Natural killer cell (primary cell): ENCODE data around the gene CCL13. TPM values are rescaled to one million over a fixed set of nuclear protein-coding genes. Genes with fewer than 3 reads are reported as not detected.

Experiments
- ATAC-seq, 3 donors: fragments of 150-1000 bp in 2 of 3; fragments of 200-7000 bp in 1 of 3; cut with Tn5 transposase; 1 replicate in 1 of 3; 2 replicates in 2 of 3; pipeline ENCODE4 v1.10.0; 2021; ENCODE audit warnings: mild to moderate bottlenecking in 2 of 3, moderate library complexity in 2 of 3
- DNase-seq, 2 donors: peaks; one replicate each; pipeline versions ENCODE4 v3.0.0 to v3.0.0-alpha.2; 2013 to 2021; ENCODE audit warnings: mixed read lengths in 1 of 2
- H3K27ac ChIP-seq: one replicate; pipeline ENCODE4 v1.5.1; 2013; ENCODE audit warnings: mild to moderate bottlenecking, low read length
- H3K27me3 ChIP-seq: one replicate; pipeline ENCODE4 v1.6.1; 2013; ENCODE audit warnings: low read length; ENCODE audit not compliant: control insufficient read depth, insufficient read depth
- H3K36me3 ChIP-seq: one replicate; pipeline ENCODE4 v1.6.1; 2013; ENCODE audit warnings: low read length; ENCODE audit not compliant: control insufficient read depth, insufficient read depth
- H3K4me1 ChIP-seq: one replicate; pipeline ENCODE4 v1.6.1; 2013; ENCODE audit warnings: low read length; ENCODE audit not compliant: control insufficient read depth, insufficient read depth
- H3K4me3 ChIP-seq: one replicate; pipeline ENCODE4 v1.5.1; 2013; ENCODE audit warnings: low read length
- H3K9me3 ChIP-seq: one replicate; pipeline ENCODE4 v1.6.1; 2013; ENCODE audit warnings: low read length; ENCODE audit not compliant: control insufficient read depth, insufficient read depth
- H3K27ac Mint-ChIP-seq, 2 donors: one replicate each; pipeline ENCODE4 v1.8.0; 2022; ENCODE audit warnings: mild to moderate bottlenecking in 2 of 2, mixed read lengths in 2 of 2, moderate library complexity in 1 of 2
- H3K27me3 Mint-ChIP-seq, 2 donors: one replicate each; pipeline ENCODE4 v1.8.0; 2022; ENCODE audit warnings: low read depth in 2 of 2, mixed read lengths in 2 of 2
- H3K36me3 Mint-ChIP-seq: one replicate; pipeline ENCODE4 v1.8.0; 2022; ENCODE audit warnings: mixed read lengths
- H3K4me1 Mint-ChIP-seq, 2 donors: one replicate each; pipeline ENCODE4 v1.8.0; 2022; ENCODE audit warnings: mixed read lengths in 2 of 2
- H3K4me3 Mint-ChIP-seq: one replicate; pipeline ENCODE4 v1.8.0; 2022; ENCODE audit warnings: mild to moderate bottlenecking, moderate library complexity, mixed read lengths
- H3K9me3 Mint-ChIP-seq, 2 donors: one replicate each; pipeline ENCODE4 v1.8.0; 2022; ENCODE audit warnings: mixed read lengths in 2 of 2
- WGBS: methylation state at CpG from one replicate; pipeline ENCODE4 v1.1.7; 2013; ENCODE audit warnings: missing lambda C conversion rate; ENCODE audit not compliant: insufficient coverage; 5-methylcytosine and 5-hydroxymethylcytosine counted together
- intact Hi-C: fragments of 100-400 bp; cut with micrococcal nuclease; formaldehyde crosslinking; loops from one replicate; pipeline ENCODE4 v1.14.2; 2022
- total RNA-seq, 4 donors: library from RNA; stranded (reverse); fragments of 120-200 nt in 1 of 4; gene quantifications; one replicate each; pipeline versions ENCODE4 v1.2.3 to v1.2.4, GENCODE V29; 2013 to 2022
- TF ChIP-seq, protein P1 (sequence below): fragments of 200-600 bp; IDR thresholded peaks from one replicate; pipeline ENCODE4 v1.8.0; 2022; ENCODE audit warnings: antibody characterized with exemption

The CCL13 gene
- total RNA-seq, 3 donors from 2014 or later (not counting 1 experiment from before 2014, with no cell fraction given), result not detected

- no peak overlapping the region for H3K4me3 Mint-ChIP-seq
- H3K27ac ChIP-seq, result no peak overlapping the region
- peaks cover 10% of the 10 kb centered on the region for H3K4me1 ChIP-seq
- WGBS, result 77% methylated on average over 2 of the region's 3 CpGs
- no peak overlapping the region for H3K4me3 ChIP-seq
- peaks cover 0 to 6% of the 10 kb centered on the region in 2 donors for H3K4me1 Mint-ChIP-seq
- H3K9me3 Mint-ChIP-seq, result no peaks in the 10 kb centered on the region
- no peaks in the 10 kb centered on the region for H3K9me3 ChIP-seq
- TF ChIP-seq, protein P1, sequence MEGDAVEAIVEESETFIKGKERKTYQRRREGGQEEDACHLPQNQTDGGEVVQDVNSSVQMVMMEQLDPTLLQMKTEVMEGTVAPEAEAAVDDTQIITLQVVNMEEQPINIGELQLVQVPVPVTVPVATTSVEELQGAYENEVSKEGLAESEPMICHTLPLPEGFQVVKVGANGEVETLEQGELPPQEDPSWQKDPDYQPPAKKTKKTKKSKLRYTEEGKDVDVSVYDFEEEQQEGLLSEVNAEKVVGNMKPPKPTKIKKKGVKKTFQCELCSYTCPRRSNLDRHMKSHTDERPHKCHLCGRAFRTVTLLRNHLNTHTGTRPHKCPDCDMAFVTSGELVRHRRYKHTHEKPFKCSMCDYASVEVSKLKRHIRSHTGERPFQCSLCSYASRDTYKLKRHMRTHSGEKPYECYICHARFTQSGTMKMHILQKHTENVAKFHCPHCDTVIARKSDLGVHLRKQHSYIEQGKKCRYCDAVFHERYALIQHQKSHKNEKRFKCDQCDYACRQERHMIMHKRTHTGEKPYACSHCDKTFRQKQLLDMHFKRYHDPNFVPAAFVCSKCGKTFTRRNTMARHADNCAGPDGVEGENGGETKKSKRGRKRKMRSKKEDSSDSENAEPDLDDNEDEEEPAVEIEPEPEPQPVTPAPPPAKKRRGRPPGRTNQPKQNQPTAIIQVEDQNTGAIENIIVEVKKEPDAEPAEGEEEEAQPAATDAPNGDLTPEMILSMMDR, result no peak
- DNase-seq (no peak), ATAC-seq (no peak)
- intact Hi-C loops, result no loop called here
- no peaks in the 10 kb centered on the region for H3K36me3 Mint-ChIP-seq
- no peak overlapping the region for H3K27ac Mint-ChIP-seq
- H3K27me3 Mint-ChIP-seq, result peaks cover 0 to 13% of the 10 kb centered on the region in 2 donors
- no peaks in the 10 kb centered on the region for H3K36me3 ChIP-seq
- H3K27me3 ChIP-seq, result no peaks in the 10 kb centered on the region
Measured at GRCh38 chr17:34393401-34393800, 37.1 kb downstream of the CCL13 start.

DNA sequence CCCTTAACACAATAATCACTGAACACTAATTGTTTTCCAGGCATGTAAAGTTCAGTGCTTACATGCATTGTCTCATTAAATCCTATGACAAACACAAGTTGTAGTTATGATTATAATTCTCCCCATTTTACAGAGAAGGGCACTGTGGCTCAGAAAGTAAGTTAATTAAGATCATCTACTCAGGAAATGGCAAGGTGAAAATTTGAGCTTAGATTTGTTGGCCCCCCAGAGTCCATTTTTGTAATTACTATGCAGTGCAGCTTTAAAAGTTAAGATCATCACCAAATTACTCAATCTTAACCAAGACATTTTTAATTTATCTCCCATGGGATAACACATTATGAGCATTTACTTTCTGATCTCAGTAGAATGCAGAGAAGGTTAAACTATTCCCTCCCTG lies 41.0 kb downstream of the CCL13 start:
- peaks cover 0 to 13% of the 10 kb centered on the region in 2 donors for H3K27me3 Mint-ChIP-seq
- no peak for DNase-seq
- TF ChIP-seq, protein P1, result no peak

GRCh38 chr17:34398990-34399389 lies 42.7 kb downstream of the CCL13 start:
- no peaks in the 10 kb centered on the region for H3K36me3 Mint-ChIP-seq
- H3K9me3 Mint-ChIP-seq, result no peaks in the 10 kb centered on the region
- H3K27ac Mint-ChIP-seq, result no peak overlapping the region
- no peak for DNase-seq
- 1% methylated on average over 2 of the region's 2 CpGs for WGBS
- H3K9me3 ChIP-seq, result no peaks in the 10 kb centered on the region
- no peak overlapping the region for H3K4me3 ChIP-seq
- intact Hi-C loops, result no loop called here
- no peak overlapping the region for H3K4me3 Mint-ChIP-seq
- peaks cover 2% of the 10 kb centered on the region for H3K4me1 ChIP-seq
- no peaks in the 10 kb centered on the region for H3K4me1 Mint-ChIP-seq
- TF ChIP-seq, protein P1, result no peak
- H3K36me3 ChIP-seq, result no peaks in the 10 kb centered on the region
- no peak overlapping the region for H3K27ac ChIP-seq
- peak in 2 of 3 donors; percentile 37 to 50 for ATAC-seq
- H3K27me3 ChIP-seq, result no peaks in the 10 kb centered on the region
- peaks cover 0 to 13% of the 10 kb centered on the region in 2 donors for H3K27me3 Mint-ChIP-seq

More for the DNA sequence above, 41.0 kb downstream of the CCL13 start:
- Histone ChIP-seq H3K4me3 (no peak overlapping the region), H3K36me3 (no peaks in the 10 kb centered on the region), H3K9me3 (no peaks in the 10 kb centered on the region), H3K27ac (no peak overlapping the region), H3K4me1 (peaks cover 2% of the 10 kb centered on the region), H3K27me3 (no peaks in the 10 kb centered on the region)
- no peaks in the 10 kb centered on the region for H3K9me3 Mint-ChIP-seq
- no peak overlapping the region for H3K27ac Mint-ChIP-seq
- no peaks in the 10 kb centered on the region for H3K36me3 Mint-ChIP-seq
- intact Hi-C loops, result no loop called here
- H3K4me3 Mint-ChIP-seq, result no peak overlapping the region
- H3K4me1 Mint-ChIP-seq, result no peaks in the 10 kb centered on the region
- no peak for ATAC-seq

DNA sequence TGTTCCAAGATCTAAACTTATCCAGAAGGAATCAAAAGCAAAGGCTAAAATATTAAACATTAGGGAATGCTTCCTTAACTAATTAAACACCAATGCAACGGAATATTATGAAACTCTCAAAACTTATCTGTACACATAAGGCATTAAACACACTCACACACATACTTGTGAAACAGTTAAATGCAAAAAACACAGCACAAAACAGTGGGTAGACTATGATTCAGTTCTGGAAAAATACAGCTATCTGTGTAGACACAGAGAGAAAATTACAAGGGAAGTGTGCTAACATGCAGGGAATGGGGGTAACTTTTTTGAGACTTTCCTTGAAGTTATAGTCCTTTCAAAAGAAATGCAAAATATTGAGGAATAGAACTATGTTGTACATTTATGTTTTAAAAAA lies 43.4 kb downstream of the CCL13 start:
- Histone ChIP-seq H3K27me3 (no peaks in the 10 kb centered on the region), H3K36me3 (no peaks in the 10 kb centered on the region), H3K4me1 (peaks cover 2% of the 10 kb centered on the region), H3K9me3 (no peaks in the 10 kb centered on the region), H3K27ac (no peak overlapping the region), H3K4me3 (no peak overlapping the region)
- H3K27me3 Mint-ChIP-seq, result peaks cover 0 to 13% of the 10 kb centered on the region in 2 donors
- H3K4me3 Mint-ChIP-seq, result no peak overlapping the region
- ATAC-seq, result no peak
- intact Hi-C loops, result no loop called here
- no peak overlapping the region for H3K27ac Mint-ChIP-seq
- WGBS, result 50% methylated on average over 1 of the region's 1 CpG
- no peaks in the 10 kb centered on the region for H3K9me3 Mint-ChIP-seq
- no peaks in the 10 kb centered on the region for H3K4me1 Mint-ChIP-seq
- TF ChIP-seq, protein P1, result no peak
- no peak for DNase-seq
- no peaks in the 10 kb centered on the region for H3K36me3 Mint-ChIP-seq
